Daoy (cell line): ENCODE results near the gene PLPPR5. TPM values are rescaled to one million over a fixed set of nuclear protein-coding genes. Genes with fewer than 3 reads are reported as not detected.

ENCODE experiments used
- DNase-seq: peaks from one replicate; pipeline ENCODE4 v3.0.0-alpha.2; 2015; ENCODE audit warnings: low read depth
- total RNA-seq: library from RNA; depleted of rRNA; stranded (reverse); fragments of >200 nt; shearing (Covaris generic); gene quantifications from 2 replicates; pipeline ENCODE4 v1.2.3, GENCODE V29; 2014

Gene PLPPR5
- total RNA-seq, 1 experiment from 2014 or later: not detected

DNA sequence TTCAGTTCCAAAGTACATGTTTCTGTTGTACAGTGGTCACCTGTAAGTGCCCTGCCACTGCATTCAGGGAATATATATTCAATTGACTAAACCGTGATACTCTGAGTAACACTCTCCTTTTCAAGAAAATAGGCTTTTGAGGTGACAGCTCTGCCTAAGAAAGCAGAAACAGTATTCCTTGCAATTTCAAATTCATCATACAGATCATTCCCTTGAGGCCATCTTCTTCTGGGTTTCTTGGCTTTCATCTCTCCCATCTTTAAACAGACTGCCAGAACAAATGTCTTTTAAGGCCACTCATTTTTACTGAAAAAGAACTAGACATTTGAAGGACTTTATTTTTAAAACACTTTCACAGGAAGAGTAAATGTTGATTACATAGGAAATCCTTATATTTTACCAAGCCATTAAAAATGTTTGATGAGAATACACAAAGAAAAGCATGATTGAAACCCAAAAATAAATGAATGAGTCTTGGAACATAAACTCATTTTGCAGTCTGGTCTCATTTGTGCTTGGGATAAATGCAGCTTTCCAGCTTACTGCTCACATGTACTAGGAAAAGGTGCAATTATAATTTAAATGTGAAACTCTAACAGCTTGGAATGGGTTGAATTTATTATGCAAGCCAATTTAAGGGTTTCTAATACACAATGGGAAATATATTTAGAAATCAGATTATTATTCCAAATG is 34.7 kb downstream of the PLPPR5 start:
- DNase-seq: no peak

DNA sequence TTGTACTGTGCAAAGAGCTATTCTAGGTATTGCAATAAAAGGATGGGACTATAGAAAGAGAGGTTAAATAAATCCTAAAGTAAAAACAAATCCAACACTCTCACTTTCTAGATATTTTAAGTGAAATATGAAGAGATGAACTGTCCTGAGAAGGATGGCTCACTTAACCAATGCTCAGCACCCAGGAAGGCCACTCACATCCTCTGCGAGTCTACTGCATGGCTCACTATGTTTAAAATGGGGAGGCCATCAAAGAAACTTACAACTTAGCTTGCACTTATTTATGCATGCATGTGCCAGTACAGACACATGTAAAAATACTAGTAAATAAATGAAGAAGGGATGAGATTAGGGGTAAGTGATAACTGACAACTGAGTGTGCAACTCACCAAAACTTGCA is 37.5 kb downstream of the PLPPR5 start:
- no peak for DNase-seq

DNA sequence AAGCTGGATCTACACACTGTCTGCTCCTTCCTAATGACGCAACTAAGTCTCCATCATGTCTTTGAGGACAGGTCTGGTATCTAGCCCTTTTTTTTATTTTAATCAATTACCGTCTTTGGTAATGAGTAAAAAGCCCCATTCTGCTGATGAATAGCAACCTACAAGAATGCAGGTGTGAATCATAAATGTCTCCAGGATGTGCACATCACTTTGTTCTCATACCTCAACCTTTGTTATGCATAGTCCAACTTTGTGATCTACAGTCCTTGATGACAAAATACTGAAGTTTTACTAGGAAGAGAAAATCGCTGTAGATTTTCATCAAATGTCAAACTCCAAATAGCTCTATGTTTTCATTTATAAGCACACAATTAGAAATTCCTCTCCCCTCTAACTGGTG is 39.3 kb downstream of the PLPPR5 start:
- no peak for DNase-seq

GRCh38 chr1:98964198-98964597 is 40.5 kb downstream of the PLPPR5 start:
- no peak for DNase-seq

GRCh38 chr1:98963064-98963758 is 41.5 kb downstream of the PLPPR5 start:
- no peak for DNase-seq

GRCh38 chr1:98962156-98962555 is 42.5 kb downstream of the PLPPR5 start:
- DNase-seq: no peak

DNA sequence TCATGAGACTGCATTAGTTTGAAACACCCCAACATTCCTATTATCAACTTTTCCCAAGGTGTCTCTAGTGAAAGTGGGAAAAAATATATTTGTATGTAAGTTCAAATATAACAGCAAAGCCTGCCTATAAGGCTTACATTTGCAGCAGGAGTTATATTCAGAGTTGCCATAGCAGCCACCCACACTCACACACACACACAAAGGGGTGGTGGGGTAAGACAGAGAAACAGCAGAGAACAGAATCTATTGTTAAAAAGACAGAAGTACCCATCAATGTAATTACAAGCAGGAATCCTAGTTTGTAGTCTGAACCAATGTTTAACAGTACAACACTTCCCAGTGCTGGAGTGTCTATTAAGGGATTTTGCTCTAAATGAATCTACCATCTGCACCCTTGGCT is 55.0 kb downstream of the PLPPR5 start:
- DNase-seq: no peak

- DNase-seq: no peak
These were observed 55.5 kb downstream of the PLPPR5 start for GRCh38 chr1:98949166-98949565.

DNA sequence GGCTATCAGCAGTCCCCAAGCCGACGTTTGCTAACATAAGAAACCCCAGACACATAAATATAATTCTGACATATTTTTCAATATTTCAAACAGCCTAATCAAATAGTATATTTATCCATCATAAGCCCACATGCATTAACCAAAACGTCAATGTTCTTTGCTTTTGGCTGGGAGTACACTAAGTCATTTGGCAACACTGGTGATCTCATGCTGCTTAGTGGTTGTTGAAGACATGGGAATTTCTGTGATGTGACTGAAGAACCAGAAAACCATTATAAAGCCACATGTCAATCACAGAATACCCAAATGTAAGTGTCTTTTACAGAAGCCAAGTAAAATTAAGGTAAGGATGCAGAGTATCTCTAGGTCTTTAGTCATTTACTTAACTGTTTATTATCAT is 57.6 kb downstream of the PLPPR5 start:
- no peak for DNase-seq

- peak; percentile 70 for DNase-seq
These were observed 64.0 kb downstream of the PLPPR5 start for GRCh38 chr1:98940722-98941079.

DNA sequence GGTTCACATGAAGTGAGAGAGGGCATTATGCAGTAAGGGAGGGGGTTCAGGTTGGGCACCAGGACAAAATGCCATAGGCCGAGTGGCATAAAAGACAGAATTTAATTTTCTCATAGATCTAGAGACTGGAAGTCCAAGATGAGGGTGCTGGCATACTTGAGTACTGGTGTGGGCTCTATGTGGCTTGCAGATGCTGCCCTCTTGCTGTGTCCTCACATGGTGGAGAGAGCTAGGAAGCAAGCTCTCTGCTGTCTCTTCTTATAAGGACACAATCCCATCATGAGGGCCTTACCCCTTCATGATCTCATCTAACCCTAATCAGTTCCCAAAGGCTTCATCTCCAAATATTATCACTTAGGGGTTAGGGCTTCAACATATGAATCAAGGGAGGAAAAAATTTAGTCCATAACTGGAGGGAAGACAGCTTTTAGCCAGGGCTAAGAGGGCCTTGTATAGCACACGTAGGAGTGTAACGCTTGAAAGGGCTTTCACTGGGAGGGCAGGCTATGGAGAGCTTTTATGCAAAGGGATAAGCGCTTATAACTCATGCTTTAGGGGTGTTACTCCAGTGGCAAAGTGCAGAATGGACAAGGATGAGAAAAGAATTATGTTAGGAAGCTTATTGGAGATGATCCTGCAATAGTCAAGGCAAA is 64.5 kb downstream of the PLPPR5 start:
- DNase-seq: no peak

DNA sequence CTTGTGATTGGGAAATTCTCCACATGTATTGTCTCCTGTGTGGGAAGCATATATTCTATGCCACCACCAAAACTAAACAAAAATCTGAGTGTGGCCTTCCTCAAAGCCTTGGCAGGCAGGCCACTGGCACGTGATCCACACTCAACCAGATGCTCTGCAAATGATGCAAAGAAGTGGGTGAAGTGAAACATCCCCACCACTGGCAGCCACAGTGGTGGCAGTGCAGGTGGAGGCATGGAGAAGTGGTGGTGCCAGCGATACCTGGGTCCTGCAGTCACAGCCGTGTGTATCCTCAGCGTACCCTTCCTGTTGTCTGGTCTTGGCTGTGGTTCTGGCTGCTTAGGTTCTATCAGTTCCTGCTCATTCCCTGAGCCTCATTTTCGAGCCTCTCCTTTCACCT is 65.2 kb downstream of the PLPPR5 start:
- DNase-seq: no peak

DNA sequence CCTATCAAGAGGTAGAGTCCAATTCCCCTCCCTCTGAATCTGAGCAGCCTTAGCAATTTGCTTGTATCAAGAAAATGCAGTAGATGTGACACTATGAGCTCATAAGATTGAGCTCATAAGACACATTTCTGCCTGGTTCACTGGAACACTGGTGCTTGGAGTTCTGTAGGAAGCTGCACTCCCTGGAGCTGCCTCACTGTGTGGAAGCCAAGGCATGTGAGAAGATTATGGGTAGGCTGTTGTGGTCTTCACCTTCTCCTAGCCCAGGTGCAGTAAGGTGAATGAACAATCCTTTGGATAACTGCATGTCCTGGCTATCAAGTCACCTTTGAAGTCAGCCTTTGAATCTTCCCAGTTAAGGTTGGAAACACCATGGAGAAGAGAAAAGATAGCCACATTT is 67.3 kb downstream of the PLPPR5 start:
- DNase-seq: no peak

DNA sequence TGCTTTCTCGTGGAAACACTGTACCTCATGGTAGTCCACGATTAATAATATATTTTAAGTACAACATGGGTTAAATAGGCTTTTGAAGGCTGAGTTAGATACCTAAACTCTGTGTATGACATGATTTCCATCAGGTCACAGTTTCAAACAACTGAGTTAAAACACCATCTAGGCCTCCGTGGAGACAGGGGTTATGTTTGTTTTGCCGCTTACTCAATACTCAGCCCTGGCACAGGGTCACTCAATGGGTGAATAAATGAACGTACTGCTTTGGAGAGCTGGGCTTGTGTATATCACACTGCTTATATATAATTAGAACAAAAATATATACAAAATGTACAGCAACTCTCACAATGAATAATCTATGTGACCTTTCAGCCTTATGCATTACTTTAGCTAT is 72.5 kb downstream of the PLPPR5 start:
- no peak for DNase-seq

DNA sequence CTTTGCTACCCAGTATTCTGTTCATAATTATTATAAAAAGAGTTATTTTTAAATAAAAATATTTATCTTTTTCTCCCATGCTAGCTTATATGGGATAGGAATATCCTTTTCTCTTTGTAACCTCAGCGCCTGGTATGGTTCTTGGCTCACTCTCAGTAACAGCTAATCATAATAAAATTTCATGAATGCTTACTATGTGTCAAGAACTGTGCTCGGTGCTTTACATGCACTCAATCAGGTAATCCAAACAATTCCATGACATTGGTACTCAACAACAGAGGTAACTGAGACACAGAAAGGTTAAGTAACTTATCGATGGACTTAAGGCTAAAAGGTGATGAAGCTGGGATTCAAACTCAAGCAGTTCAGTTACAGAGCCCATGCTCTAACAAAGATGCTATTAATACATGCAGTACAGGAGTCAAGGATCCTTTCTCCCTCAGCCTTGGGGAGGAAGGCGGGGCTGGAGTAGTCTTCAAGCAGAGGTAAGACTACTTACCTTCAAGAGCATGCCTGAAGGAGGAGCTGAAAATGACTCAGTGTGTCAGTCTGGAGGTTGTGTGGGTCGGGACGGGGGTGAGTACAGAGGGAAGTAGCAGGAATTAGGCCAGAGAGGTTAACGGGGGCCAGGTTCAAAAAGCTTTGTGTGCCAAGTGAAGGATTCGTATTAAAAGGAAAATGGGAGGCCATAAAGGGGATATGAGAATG is 73.4 kb downstream of the PLPPR5 start:
- no peak for DNase-seq

- no peak for DNase-seq
These were observed 75.2 kb downstream of the PLPPR5 start for GRCh38 chr1:98929437-98929836.

GRCh38 chr1:98926597-98926996 is 78.1 kb downstream of the PLPPR5 start:
- DNase-seq: no peak

DNA sequence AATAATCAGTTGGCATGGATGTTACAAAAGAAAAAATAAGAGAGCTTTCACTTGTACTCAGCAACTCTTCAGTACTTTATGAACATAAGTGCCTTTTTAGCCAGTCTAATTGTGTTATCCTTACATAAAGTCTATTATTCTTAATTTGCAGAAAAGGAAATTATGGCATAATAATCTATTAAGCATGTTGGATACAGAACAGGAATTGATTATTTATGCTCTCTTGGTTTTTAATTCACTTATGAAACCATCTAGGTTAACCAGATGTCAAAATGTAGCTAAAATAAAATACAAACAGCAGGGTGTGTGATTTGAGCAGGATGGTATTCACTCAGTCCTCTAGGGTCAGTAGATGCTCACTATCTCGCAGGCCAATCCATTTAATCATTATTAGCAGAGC is 79.7 kb downstream of the PLPPR5 start:
- DNase-seq: no peak

- DNase-seq: no peak
These were observed 81.0 kb downstream of the PLPPR5 start for GRCh38 chr1:98923667-98924066.

- no peak for DNase-seq
These were observed 82.8 kb downstream of the PLPPR5 start for GRCh38 chr1:98921817-98922216.

GRCh38 chr1:98920441-98921110 is 84.1 kb downstream of the PLPPR5 start:
- peak; percentile 67 for DNase-seq

- no peak for DNase-seq
These were observed 85.0 kb downstream of the PLPPR5 start for GRCh38 chr1:98919652-98920051.
